Measurements from ENCODE around the gene TCF4. TPM values are rescaled to one million over a fixed set of nuclear protein-coding genes. Genes with fewer than 3 reads are reported as not detected.

Gene TCF4
- total and polyA plus RNA-seq, 7 donors: 8.6 to 68.9 (median 36.8) TPM

GRCh38 chr18:55338978-55339650 lies 248.9 kb downstream of the TCF4 start:
- TF ChIP-seq CTCF (IDR thresholded peaks at IDR 0.05): no peak
- no peak for DNase-seq
- Histone ChIP-seq H3K9me3 (no peaks in the 10 kb centered on the region), H3K4me1 (peaks cover 64% of the 10 kb centered on the region), H3K36me3 (ENCODE audit: insufficient read depth in 1 of 2, low read depth in 1 of 2) (no peaks in the 10 kb centered on the region), H3K4me3 (peak overlapping the region; percentile 57), H3K27ac (peak overlapping the region; percentile 91), H3K27me3 (ENCODE audit: insufficient read depth in 3 of 3, low read length in 2 of 3) (no peaks in the 10 kb centered on the region)
- intact Hi-C loops (cut with DNase I): loop anchor here (2.0 to 5.0 kb wide), 2 partner anchors 64 to 243 kb away; no protein-coding TSS in a partner anchor
- WGBS, 3 donors: 25 to 49% (median 33%) methylated on average over 8 of the region's 8 CpGs
- ATAC-seq: peak in 1 of 4 donors; percentile 45

DNA sequence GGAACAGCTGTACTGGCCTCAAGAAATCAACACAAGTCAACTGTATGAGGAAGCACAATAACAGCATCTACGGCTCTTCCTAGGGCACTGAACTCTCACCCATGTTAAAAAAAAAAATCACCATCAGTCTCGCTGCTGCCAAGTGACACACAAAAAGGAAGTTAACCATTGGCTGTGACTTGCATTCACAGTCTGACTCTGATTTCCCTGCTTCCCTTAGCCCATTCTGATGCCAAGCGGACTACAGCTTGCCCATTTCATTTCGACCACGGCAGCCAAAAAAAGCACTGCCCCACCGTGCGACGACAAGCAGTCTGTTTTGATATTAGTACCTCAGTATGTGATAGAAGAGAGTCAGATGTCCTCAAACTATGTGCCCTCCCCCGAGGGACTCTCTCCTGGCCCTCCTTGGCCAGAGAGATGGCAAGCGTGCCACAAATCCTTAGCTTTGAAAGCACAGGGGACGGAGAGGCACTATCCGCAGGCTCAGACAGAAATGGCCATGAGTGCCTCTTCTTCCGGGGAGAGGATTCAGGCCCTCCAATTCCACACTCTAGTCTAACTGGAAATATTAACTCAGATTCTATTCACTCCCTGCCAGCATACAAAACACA lies 250.0 kb downstream of the TCF4 start:
- ATAC-seq: peak; percentile 80 to 88 (median 84)
- H3K4me1 ChIP-seq: peaks cover 55% of the 10 kb centered on the region
- 4 to 8% (median 6%) methylated on average over 13 of the region's 13 CpGs for WGBS, 3 donors
- peak; percentile 35 to 60 for DNase-seq
- peak overlapping the region; percentile 91 for H3K27ac ChIP-seq
- no peaks in the 10 kb centered on the region for H3K9me3 ChIP-seq
- H3K27me3 ChIP-seq (ENCODE audit: insufficient read depth in 3 of 3, low read length in 2 of 3): no peaks in the 10 kb centered on the region
- no peaks in the 10 kb centered on the region for H3K36me3 ChIP-seq (ENCODE audit: insufficient read depth in 1 of 2, low read depth in 1 of 2)
- H3K4me3 ChIP-seq: peak overlapping the region; percentile 57
- intact Hi-C loops (cut with DNase I): loop anchor here (2.0 to 5.0 kb wide), 2 partner anchors 65 to 244 kb away; no protein-coding TSS in a partner anchor
- TF ChIP-seq CTCF (IDR thresholded peaks at IDR 0.05): no peak

GRCh38 chr18:55337138-55337537 lies 250.9 kb downstream of the TCF4 start:
- Histone ChIP-seq H3K36me3 (ENCODE audit: insufficient read depth in 1 of 2, low read depth in 1 of 2) (no peaks in the 10 kb centered on the region), H3K4me1 (peaks cover 59% of the 10 kb centered on the region), H3K4me3 (peak overlapping the region; percentile 57), H3K9me3 (no peaks in the 10 kb centered on the region), H3K27me3 (ENCODE audit: insufficient read depth in 3 of 3, low read length in 2 of 3) (no peaks in the 10 kb centered on the region), H3K27ac (peak overlapping the region; percentile 91)
- ATAC-seq: no peak
- DNase-seq: no peak
- intact Hi-C loops (cut with DNase I): loop anchor here in 1 of 2 donors (5.0 kb wide), 1 partner anchor 245 kb away; no protein-coding TSS in a partner anchor
- 78 to 85% (median 83%) methylated on average over 4 of the region's 4 CpGs for WGBS, 3 donors
- no peak for TF ChIP-seq CTCF (IDR thresholded peaks at IDR 0.05)

DNA sequence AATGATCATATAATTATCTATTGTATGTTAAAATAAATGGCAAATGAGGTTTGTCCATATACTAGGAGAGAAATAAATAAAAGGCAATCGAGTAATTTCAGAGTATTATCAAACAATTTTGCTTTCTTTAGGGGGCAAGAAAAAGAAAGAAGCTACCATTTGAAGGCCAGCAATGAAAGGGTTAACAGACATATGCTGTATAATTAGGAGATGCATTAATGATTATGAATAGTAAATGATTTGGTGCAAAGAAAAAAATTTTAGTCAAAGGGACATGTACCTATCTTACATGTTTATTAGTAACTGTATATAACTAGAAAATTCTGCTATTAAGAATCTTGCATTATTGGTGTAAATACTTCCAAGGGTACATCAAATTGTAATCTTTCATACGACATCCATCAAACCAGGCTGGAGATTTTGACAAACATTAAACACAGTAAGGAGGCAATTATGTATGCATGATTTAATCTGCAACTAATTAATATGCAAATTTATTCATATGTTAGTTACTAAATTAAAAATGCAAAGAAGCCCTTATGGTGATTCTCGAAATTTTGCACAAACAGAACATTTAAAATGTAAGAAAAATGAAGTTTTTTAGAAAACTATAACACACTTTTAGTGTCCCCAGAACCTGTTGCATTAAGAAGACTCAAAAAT lies 251.4 kb downstream of the TCF4 start:
- DNase-seq: no peak
- no peak for TF ChIP-seq CTCF (IDR thresholded peaks at IDR 0.05)
- H3K4me1 ChIP-seq: peaks cover 59% of the 10 kb centered on the region
- no peaks in the 10 kb centered on the region for H3K27me3 ChIP-seq (ENCODE audit: insufficient read depth in 3 of 3, low read length in 2 of 3)
- no peak overlapping the region for H3K4me3 ChIP-seq
- 84 to 89% (median 86%) methylated on average over 3 of the region's 3 CpGs for WGBS, 3 donors
- no peaks in the 10 kb centered on the region for H3K9me3 ChIP-seq
- H3K36me3 ChIP-seq (ENCODE audit: insufficient read depth in 1 of 2, low read depth in 1 of 2): no peaks in the 10 kb centered on the region
- intact Hi-C loops (cut with DNase I): loop anchor here in 1 of 2 donors (5.0 kb wide), 1 partner anchor 246 kb away; no protein-coding TSS in a partner anchor
- peak overlapping the region; percentile 91 for H3K27ac ChIP-seq
- ATAC-seq: no peak

Measured in psoas muscle (tissue), 8 donors.